HG03108 (cell line): Measurements from ENCODE around the gene SYTL3.
"Not testable (repeated sequence)": the region's sequence is repeated elsewhere in the genome, so short reads cannot be mapped to it uniquely, and the experiment has no call there.

ENCODE experiments used
- ATAC-seq: cut with Tn5 transposase; IDR thresholded peaks from one replicate; pipeline ENCODE4 v1.9.1; 2021; ENCODE audit warnings: moderate library complexity; ENCODE audit not compliant: unreplicated experiment

Gene SYTL3

DNA sequence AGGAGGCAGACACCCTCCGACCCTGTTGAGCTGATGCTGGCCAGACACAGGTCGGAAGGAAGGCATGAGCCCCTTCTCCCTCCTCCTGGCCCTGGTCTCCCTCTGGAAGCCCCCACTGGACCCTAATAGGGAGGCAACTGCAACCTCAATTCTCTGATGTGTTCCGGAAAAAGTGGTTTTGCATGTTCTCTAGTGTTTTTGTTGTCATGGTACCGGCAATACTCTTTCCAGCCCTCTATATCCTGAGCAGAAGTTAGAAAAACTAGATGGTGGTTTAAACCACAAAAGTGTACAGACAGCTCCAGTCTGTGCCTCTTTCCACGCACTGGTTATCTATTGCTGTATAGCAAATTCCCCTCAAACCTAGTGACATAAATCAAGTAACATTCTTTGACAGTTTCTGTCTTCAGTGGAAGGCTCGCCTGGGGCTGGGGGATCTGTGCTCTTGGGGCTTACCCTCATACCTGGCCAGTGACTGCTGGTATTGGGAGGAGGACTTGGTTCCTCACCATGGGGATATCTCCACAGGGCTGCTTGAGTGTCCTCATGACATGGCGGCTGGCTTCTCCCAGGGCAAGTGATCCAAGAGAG, 37.0 kb downstream of the SYTL3 start:
- ATAC-seq = peak; percentile 91

DNA sequence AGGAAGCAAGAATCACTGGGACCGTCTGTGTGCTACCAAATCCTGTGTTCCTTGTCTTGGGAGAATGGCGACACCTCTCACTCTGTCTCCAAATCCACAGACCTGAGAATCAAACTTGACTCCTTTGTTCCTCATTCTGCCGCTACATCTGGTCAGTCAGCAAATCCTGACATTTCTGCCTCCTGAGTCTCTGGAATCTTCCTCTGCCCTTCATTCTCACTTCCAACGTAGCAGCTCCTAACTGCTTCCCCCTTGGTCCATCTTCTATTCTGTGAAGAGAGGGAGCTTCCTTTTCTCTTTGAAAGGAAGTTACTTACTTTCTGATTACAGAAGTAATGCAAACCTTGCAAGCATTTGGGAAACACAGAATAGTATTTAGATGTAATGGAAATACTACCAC, 37.7 kb downstream of the SYTL3 start:
- ATAC-seq = no peak

DNA sequence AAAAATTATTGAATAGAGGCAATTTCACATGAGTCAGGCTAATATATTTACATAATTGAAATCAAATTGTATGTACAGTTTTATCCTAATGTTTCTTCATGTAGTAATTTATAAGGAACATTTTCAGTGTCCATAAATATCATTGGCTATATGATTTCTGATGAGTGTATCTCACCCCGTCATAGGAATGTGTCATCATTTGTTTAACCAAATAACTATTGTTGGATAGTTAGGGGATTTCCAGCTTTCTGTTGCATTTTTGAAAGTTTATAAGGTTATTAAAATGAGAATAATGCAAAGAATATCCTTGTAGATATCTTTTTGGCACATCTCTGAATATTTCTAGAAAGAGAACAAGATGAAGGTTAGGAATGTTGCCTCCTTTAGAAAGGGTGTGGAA, 39.0 kb downstream of the SYTL3 start:
- no peak for ATAC-seq

DNA sequence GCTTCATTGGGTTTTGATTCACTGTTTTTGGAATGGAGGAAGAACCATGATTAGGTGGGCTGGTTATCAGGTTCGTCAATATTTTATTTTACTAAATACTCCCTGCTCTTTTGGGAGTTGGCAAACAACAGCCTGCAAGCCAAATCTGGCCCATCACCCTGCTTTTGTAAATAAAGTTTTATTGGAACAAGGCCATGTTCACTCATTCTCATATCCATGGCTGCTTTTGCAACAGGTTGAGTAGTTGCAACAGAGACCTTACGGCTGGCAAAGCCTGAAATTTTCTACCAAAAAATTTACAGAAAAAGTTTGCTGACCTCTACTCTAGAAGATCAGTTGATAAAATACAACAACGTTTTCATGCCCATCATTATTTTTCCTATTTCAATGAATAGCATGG, 45.1 kb downstream of the SYTL3 start:
- no peak for ATAC-seq

DNA sequence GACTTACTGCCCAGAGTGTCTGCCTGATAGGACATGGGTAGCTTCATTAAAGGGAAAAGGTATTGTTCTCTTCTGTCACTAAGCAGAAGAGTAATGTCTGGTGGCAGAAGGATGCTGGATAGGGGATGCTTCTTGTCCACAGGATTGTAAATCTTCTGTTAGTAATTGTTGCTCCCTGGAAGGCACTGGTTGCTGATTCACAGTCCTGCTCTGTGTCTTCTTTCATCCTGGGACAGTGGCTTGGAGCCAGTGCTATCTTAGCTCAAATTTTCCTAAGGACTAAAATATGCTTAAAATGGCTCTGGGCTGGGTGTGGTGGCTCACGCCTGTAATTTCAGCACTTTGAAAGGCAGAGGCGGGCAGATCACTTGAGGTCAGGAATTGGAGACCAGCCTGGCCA, 48.0 kb downstream of the SYTL3 start:
- no peak for ATAC-seq

DNA sequence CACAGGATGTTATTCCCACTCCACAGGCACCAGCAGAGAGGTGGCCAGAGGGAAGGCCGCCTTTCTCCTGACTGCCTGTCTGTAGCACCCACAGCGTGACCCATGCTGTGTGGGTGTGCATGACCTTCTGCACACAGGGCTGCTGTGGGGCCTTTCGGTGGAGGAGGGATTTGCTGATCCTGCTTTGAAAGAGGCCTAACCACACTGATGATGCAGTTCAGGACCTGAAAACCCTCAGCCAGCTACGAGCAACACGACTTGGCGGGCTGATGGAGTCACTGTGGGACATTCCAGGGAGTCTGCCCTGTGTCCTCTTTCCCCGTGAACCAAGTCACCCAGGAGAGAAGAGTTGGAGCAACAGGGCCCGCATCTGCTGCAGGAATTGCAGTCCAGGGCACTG, 49.1 kb downstream of the SYTL3 start:
- no peak for ATAC-seq

DNA sequence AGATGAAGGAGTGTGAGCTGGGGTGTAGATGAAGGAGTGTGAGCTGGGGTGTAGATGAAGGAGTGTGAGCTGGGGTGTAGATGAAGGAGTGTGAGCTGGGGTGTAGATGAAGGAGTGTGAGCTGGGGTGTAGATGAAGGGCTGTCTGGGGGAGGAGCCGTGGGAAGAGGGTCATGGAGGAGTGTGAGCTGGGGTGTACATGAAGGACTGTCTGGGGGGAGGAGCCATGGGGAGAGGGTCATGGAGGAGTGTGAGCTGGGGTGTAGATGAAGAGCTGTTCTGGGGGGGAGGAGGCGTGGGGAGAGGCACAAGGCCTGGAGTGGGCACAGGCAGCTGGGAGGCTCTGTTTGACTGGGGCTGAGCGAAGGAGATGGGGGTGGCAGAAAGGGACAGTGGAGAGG, 51.4 kb downstream of the SYTL3 start:
- ATAC-seq = not testable (repeated sequence)

DNA sequence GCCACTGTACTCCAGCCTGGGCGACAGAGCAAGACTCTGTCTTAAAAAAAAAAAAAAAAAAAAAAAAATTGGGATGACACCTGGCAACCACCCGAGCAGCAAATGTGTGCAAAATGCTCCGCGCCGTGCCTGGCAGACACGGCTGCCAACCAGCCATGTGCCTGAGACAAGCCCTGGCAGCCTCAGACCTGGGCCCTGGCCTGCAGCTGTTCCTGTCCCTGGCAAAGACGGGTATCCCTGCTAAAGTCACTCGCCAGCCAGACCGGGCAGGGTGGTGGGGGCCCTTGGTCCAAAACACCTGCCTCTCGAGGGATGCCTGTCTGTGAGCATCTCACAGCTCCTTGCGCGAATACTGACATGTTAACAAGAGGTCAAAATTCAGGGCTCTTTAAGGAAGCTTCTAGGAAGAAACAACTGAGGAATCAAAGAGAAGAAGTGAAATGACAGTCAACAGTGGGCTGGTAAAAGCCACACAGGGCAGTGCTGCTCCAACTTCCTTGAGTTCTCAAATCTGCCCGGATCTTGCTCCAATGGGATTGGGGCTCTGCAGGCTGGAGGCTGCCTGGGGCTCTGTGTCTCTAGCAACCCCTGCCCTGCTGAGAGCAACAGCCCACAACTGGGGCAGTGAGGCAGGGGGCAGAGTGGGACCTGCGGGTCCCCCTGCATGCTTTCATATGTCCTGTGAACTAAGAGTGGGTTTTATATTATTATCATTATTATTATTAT, 53.4 kb downstream of the SYTL3 start:
- no peak for ATAC-seq

DNA sequence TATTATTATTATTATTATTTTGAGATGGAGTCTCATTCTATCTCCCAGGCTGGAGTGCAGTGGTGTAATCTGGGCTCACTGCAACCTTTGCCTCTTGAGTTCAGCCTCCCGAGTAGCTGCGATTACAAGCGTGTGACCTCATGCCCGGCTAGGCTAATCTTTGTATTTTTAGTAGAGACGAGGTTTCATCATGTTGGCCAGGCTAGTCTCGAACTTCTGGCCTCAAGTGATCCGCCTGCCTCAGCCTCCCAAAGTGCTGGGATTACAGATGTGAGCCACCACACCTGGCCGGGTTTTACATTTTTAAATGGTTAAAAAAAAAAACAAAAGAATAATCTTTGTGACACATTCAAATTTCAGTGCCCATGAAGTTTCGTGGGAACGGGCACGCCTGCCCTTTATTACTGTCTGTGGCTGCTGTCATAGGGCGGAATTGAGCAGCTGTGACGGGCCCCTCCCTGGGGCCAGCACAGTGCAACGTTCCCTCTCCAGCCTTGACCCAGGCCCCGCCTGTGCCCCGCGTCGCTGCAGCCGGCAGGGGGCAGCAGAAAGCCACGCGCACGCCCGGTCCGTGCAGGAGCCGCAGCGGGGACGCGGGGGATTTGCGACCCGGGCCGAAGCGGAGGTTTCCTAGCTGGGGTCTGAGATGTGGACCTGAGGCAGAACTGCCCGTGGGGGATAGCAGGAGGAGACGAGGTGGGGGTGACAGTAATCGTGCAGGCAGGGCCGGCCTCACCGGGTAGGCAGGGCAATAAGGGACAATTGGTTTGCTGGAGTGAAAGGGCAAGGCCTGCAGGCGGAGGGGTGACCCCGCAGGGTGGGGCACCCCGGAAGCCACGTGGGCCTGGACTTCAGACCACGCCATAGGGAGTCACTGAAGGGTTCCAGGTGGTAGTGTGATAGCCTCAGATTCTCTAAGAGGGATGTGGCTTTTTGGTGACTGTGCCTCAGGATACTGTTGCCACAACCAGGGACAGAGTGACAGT, 54.3 kb downstream of the SYTL3 start:
- peak; percentile 88 for ATAC-seq

DNA sequence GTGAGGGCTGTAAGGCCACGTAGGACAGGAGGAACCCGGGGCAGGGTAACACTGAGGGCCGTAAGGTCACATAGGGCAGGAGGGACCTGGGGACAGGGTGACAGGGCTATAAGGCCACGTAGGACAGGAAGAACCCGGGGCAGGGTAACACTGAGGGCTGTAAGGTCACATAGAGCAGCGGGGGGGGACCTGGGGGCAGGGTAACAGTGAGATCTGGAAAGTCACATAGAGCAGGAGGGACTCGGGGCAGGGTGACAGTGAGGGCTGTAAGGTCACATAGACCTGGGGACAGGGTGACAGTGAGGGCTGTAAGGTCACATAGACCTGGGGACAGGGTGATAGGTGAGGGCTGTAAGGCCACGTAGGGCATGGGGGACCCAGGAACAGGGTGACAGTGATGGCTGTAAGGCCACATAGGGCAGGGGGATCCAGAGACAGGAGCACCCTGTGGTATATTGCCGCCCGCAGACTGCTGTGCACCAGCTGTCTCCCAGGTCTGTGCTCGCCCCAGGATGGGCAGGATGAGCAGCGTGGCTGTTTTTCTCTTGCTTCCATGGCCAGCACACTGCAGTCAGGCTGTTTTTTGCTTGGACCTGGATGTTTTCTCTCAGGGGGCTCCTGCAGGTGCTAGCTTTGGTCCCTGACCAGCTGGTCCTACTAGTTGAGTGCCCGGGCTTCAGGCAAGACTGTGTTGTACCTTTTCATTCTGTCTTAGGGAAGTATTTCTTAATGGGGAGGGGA, 55.7 kb downstream of the SYTL3 start:
- ATAC-seq = no peak

DNA sequence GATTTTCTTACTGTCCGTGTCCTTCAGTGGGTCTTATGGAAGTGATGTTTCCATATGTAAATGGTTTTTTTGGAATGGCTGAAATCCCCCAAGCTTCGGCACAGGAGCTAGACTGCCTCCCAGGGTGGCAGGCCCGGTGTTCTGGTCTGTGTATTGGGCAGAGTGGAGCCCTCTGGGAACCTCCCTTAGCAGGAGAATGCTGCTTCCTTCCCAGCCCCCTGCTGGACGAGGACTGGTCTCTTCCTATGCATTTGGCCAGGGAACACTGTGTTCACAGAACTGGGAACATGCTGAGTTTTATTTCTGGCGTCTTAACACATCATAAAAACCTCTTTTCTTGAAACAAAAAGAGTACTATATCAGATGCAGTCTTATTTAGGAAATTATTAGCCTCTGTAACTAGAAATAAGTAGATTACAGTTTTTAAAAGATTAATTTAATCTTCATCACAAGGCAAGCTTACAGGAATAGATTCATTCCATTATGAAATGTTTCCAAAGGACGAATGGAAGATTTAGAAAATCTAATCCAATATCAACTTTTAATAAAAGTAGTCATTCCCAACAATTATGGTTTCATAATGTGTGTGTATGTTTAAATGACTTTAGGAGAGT, 56.6 kb downstream of the SYTL3 start:
- no peak for ATAC-seq

DNA sequence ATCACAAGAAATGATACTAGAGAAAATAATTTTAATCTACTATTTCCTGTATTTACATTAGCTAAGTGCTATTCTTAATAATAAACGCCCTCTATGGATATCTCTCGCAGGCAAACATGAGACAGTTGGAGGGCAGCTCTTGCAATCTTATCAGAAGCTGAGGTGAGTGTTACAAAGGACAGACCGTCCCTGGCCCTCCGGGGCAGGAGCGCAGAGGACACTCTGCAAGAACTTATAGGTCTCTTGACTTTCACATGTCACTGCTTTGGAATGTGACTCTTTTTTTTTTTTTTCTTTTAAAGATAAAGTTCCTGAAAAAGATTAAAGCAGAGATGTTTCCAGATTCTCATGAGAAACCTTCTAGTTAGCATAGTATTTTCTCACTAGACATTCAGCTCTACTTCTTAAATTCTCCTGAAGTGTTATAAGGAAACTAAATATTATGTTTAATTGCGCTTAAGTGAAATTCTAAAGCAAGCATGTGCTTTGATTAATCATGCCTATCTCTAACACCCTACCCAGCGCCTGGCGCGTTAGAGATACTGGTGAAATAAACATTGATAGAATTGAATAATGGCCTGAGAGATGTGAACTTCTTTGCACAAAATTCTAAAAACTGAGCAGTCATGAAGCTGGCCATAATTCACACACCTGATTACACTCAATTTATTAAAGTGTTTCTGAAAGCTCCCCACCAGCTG, 57.4 kb downstream of the SYTL3 start:
- no peak for ATAC-seq

DNA sequence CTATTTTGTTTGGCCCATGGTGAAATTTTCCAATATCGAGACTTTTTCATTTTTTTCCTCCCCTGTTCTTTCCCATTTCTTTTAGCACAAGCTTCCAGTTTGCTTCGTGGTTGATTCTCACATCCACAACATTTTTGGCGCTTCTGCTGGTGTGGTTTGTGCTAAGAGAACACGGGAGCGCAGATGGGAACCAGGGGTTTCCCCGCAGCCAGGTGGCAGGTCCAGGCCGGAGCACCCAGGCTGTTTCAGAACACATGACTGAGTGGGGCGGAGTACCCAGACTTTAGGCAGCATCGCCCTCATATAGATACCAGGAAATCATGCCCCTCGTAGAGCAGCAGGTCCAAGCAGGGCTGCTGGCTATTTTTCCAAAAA, 58.0 kb downstream of the SYTL3 start:
- no peak for ATAC-seq

DNA sequence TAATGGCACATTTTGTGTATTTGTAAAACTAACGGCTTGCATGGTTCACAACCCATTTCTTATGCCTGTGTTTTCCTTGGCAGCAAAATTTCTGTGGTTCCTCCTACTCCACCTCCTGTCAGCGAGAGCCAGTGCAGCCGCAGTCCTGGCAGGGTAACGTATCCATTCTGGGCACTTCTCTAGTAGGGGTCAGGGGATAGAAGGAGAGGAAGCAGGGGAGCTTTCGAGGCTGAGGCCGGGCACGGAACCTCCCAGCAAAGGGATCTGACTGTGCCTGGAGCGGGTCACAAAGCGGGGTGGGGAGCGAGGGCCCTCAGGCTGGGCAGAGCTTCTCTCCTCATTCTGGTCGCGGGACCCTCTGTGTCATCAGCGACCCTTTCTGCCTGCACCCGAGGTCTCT, 58.4 kb downstream of the SYTL3 start:
- ATAC-seq = no peak

DNA sequence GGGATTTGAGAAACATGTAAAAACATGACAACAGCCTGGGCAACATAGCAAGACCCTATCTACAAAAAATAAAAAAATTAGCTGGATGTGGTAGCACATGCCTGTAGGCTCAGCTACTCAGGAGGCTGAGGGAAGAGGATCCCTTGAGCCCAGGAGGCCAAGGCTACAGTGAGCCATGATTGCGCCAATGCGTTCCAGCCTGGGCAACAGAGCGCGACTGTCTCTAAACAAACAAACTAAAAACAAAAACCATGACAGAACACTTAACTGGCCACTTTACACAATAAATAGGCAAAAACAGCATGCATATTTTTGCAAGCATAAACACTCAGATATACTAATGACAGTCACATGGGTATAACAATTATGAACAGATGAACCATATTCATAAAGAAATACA, 60.0 kb downstream of the SYTL3 start:
- no peak for ATAC-seq

DNA sequence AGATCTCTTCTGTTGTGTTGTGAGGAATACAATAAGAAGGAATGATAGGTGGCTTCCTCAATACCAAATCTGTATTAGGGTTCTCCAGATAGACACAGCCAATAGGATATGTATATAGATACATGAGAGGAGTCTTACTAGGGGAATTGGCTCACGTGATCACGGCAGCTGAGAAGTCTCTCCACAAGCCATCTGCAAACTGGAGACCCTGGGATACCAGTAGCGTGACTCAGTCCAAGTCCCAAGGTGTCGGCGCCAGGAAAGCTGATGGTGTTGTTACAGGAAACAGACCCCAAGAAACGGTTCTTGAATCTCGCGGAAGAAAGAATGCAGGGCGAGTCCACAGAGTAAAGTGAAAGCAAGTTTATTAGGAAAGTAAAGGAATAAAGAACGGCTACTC, 61.4 kb downstream of the SYTL3 start:
- no peak for ATAC-seq

DNA sequence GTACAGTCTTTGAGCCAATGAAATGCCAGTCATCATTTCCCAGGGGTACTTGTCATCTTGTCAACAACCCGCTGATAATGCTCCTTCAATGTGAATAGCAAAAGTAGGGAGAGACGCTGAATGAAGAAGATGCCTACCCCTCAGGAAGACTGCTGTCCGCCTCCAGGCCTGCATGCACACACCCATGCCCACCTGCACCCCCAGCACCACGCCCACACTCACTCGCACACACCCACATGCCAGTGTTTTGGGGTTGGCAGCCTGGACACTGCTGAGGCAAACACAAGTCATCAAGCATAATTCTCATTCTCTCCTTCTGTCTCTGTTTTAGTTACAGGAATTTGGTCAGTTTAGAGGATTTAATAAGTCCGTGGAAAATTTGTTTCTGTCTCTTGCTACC, 63.6 kb downstream of the SYTL3 start:
- ATAC-seq = no peak

DNA sequence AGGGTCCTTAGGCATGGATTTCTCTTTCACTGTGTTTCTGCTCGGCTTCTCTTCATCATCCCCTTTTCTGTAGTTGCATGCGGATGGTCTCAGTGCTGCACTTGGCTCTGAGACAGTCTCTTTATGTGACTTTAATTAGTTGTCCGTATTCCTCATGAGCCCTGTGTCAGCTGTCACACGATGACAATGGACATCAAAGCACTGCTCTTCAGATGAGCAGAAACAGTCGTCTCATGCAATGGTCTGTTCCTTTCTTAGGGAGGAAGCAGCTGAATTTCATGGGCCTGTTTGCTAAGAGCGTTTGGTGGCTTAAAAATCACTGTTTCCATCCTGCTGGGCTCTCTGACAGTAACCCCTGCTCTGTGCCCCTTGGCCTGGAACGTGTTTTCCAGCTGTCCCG, 64.9 kb downstream of the SYTL3 start:
- no peak for ATAC-seq

DNA sequence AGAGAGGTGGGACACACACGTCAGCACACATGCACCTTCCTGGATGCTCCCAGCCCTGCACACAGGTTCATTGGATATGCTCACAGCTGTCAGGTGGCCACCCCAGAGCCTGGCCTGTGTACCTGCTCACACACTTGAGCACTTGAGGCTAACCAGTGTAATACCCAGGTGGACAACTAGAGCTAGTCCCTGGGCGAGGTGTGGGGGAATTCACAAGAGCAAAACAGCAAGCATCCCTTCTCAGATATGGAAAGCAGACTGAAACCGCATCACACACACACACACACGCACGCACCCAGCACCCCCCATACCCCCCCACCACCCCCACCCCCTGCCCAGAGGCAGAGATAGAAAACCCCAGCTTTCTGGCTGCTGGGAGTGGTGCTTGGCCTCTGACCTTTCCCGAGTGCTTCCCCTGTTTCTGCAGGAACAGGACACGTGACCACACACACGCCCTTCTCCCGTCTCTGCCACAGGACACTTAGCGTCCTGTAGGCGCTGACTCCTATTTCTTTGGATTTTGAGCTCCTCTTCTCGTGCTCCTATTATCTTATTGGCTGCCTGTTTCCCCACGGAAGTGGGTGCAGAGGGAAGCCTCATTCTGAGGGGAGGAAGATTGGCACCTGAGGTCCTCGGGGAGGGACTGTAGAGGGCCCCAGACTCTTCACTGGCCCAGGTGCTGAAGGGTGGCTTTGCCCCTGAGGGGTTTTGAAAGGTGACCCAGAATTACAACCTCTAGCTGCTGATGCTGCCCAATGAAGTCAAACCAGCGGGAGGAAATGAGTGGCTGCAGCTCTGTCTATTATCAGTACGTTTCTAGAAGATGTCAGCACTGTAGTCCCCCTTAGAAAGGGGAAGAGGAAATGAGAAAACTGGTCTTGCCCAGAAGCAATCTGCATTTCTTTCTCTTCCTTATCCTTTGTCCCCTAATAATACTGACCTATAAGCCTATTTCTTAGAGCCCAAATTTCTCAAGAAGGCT, 65.8 kb downstream of the SYTL3 start:
- peak; percentile 51 for ATAC-seq
